ENCODE measurements around the gene MPG. TPM values are rescaled to one million over a fixed set of nuclear protein-coding genes. Genes with fewer than 3 reads are reported as not detected.

Gene MPG
- polyA plus RNA-seq, 3 donors: 32.5 to 86.9 (median 70.6) TPM

GRCh38 chr16:42069-42457 lies 36.0 kb upstream of the MPG start:
- H3K79me2 ChIP-seq (ENCODE audit: insufficient read depth, low read length): peaks cover under 1% of the 10 kb centered on the region
- no peak overlapping the region for H2AFZ ChIP-seq (ENCODE audit: insufficient read depth, low read depth, low read length, poor library complexity, severe bottlenecking)
- no peaks in the 10 kb centered on the region for H3K9me3 ChIP-seq (replicated peaks in 1 of 2; ENCODE audit: control insufficient read depth in 1 of 2, insufficient read depth in 1 of 2, low read length in 2 of 2)
- peaks cover 8 to 18% of the 10 kb centered on the region in 2 donors for H3K4me1 ChIP-seq (ENCODE audit: control insufficient read depth in 1 of 2, insufficient read depth in 2 of 2, low read length in 2 of 2)
- H4K20me1 ChIP-seq (ENCODE audit: insufficient read depth, low read length): no peaks in the 10 kb centered on the region
- peaks cover 37 to 55% of the 10 kb centered on the region in 2 donors for H3K36me3 ChIP-seq (replicated peaks in 1 of 2; ENCODE audit: control insufficient read depth in 1 of 2, insufficient read depth in 2 of 2, low read length in 2 of 2)
- H3K27ac ChIP-seq (ENCODE audit: low read depth in 1 of 2, low read length in 2 of 2): no peak overlapping the region
- Mint-ChIP-seq H3K27ac (peak overlapping the region in 4 of 7 donors; percentile 27 to 57 (median 38)), H3K9me3 (no peaks in the 10 kb centered on the region), H3K4me1 (peaks cover 27% of the 10 kb centered on the region), H3K36me3 (peaks cover 46 to 55% of the 10 kb centered on the region in 2 donors), H3K4me3 (no peak overlapping the region), H3K27me3 (ENCODE audit: low read depth in 3 of 3) (peaks cover 0 to 2% (median 0%) of the 10 kb centered on the region in 3 donors)
- H3K27me3 ChIP-seq (ENCODE audit: control insufficient read depth in 2 of 2, insufficient read depth in 2 of 2, low read length in 2 of 2): no peaks in the 10 kb centered on the region
- H3K4me2 ChIP-seq (replicated peaks; ENCODE audit: extremely low read depth, low read length, poor library complexity, severe bottlenecking): no peak overlapping the region
- 92% methylated on average over 11 of the region's 11 CpGs for WGBS (ENCODE audit: insufficient coverage)
- no peak overlapping the region for H3K9ac ChIP-seq (ENCODE audit: insufficient read depth, low read length, poor library complexity, severe bottlenecking)
- intact Hi-C loops (cut with micrococcal nuclease): no loop called here
- no peak overlapping the region for H3K4me3 ChIP-seq (replicated peaks in 1 of 3; ENCODE audit: low read depth in 2 of 3, low read length in 3 of 3)
- no peak for DNase-seq
- TF ChIP-seq CTCF (IDR thresholded peaks at IDR 0.05): no peak

GRCh38 chr16:42691-43090 lies 35.3 kb upstream of the MPG start:
- DNase-seq: no peak
- 63% methylated on average over 3 of the region's 4 CpGs for WGBS (ENCODE audit: insufficient coverage)
- H3K9ac ChIP-seq (ENCODE audit: insufficient read depth, low read length, poor library complexity, severe bottlenecking): no peak overlapping the region
- no peak overlapping the region for H3K4me3 ChIP-seq (replicated peaks in 1 of 3; ENCODE audit: low read depth in 2 of 3, low read length in 3 of 3)
- H3K4me1 ChIP-seq (ENCODE audit: control insufficient read depth in 1 of 2, insufficient read depth in 2 of 2, low read length in 2 of 2): peaks cover 3 to 13% of the 10 kb centered on the region in 2 donors
- Mint-ChIP-seq H3K27ac (no peak overlapping the region), H3K27me3 (ENCODE audit: low read depth in 3 of 3) (peaks cover 0 to 2% (median 0%) of the 10 kb centered on the region in 3 donors), H3K4me3 (no peak overlapping the region), H3K4me1 (peaks cover 22% of the 10 kb centered on the region), H3K9me3 (no peaks in the 10 kb centered on the region), H3K36me3 (peaks cover 51 to 60% of the 10 kb centered on the region in 2 donors)
- H3K27me3 ChIP-seq (ENCODE audit: control insufficient read depth in 2 of 2, insufficient read depth in 2 of 2, low read length in 2 of 2): no peaks in the 10 kb centered on the region
- no peak overlapping the region for H3K4me2 ChIP-seq (replicated peaks; ENCODE audit: extremely low read depth, low read length, poor library complexity, severe bottlenecking)
- H3K9me3 ChIP-seq (replicated peaks in 1 of 2; ENCODE audit: control insufficient read depth in 1 of 2, insufficient read depth in 1 of 2, low read length in 2 of 2): no peaks in the 10 kb centered on the region
- intact Hi-C loops (cut with micrococcal nuclease): no loop called here
- H3K79me2 ChIP-seq (ENCODE audit: insufficient read depth, low read length): peaks cover 4% of the 10 kb centered on the region
- no peak for TF ChIP-seq CTCF (IDR thresholded peaks at IDR 0.05)
- peaks cover 42 to 60% of the 10 kb centered on the region in 2 donors for H3K36me3 ChIP-seq (replicated peaks in 1 of 2; ENCODE audit: control insufficient read depth in 1 of 2, insufficient read depth in 2 of 2, low read length in 2 of 2)
- no peaks in the 10 kb centered on the region for H4K20me1 ChIP-seq (ENCODE audit: insufficient read depth, low read length)
- H3K27ac ChIP-seq (ENCODE audit: low read depth in 1 of 2, low read length in 2 of 2): no peak overlapping the region
- H2AFZ ChIP-seq (ENCODE audit: insufficient read depth, low read depth, low read length, poor library complexity, severe bottlenecking): no peak overlapping the region
